Astrocyte of the hippocampus (primary cell): ENCODE measurements around the gene ARL15.
A peak's percentile ranks its signal among the peaks of the same experiment; 100 is the strongest.

Experiments
- DNase-seq: peaks from one replicate; pipeline ENCODE4 v3.0.0; 2011; ENCODE audit warnings: low read depth, low spot score

Gene ARL15

GRCh38 chr5:54040804-54041203 is 269.6 kb downstream of the ARL15 start:
- DNase-seq, result no peak

DNA sequence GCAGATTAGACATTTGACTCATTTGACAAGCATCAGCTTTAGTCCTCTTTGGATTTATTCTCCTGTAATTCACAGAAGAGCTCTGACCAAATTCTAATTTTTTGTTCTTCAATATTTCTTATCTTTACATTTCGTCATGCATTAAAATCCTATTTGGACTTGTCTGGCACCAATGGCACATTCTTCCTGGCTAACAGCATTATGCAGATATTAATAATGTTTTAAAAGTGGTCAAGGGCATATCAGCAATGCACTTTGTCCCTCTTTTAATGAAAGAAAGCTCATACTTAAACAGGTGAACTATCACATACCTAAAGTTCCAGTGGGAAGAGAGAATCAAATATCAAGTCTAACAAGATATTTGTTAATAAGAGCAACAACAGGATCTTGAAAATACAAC is 270.4 kb downstream of the ARL15 start:
- no peak for DNase-seq

GRCh38 chr5:54037205-54037604 is 273.2 kb downstream of the ARL15 start:
- no peak for DNase-seq

DNA sequence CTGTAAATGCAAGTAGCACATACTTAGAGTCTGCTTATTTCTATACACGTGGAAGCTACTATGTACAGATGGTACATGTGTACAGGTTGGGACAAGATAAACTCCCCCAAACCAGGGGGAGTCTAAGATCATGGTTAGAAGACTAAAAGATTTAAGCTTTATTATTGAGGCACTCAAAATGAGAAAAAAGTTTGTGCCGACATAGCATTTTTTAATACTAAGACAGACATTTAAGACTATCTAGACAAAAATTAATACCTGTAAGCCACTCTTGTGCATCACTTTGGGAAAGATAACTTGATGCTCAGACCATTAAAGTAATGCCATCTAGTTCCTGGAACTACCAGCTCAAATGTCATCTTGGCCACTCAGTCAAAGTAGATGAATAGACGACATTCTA is 279.4 kb downstream of the ARL15 start:
- DNase-seq, result no peak

DNA sequence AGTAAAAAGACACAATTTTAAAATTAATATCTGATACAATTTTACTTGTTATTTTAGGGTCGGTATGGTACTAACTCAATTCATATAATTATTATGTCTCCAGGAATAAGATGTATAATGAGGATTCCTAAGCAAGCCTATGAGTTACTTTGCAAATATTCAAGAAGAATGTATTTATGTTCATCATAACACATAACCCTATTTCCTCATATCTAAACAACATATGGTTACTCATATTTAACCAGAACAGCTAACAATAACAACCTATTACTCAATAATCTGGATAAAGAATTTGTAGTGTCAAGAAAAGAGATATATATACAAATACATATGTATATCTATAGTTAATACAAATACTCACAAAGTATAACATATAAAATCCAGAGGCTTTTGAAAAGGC is 285.9 kb downstream of the ARL15 start:
- no peak for DNase-seq

DNA sequence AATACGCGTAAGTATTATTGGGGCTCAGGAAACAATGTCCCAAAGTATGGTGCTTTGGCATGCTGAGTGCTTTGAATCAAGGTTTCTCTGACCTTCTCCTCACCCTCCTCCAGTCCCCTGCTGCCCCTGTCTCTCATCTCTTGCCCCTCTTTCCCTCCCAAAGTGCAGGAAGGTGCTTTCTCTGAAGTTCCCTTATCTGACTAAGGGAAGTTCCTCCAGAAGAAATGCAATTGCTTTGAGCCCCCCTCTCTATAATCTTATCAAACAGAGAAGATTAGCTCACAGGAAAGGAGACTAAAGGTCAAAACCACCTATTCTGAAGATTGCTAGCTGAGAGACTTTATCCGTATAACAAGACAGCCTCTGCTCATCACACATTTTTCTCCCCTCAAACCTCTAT is 288.1 kb downstream of the ARL15 start:
- DNase-seq, result no peak

- peak; percentile 6 for DNase-seq
Measured at GRCh38 chr5:54021431-54022164, 288.8 kb downstream of the ARL15 start.

- DNase-seq, result no peak
Measured at GRCh38 chr5:54018438-54018837, 291.9 kb downstream of the ARL15 start.

DNA sequence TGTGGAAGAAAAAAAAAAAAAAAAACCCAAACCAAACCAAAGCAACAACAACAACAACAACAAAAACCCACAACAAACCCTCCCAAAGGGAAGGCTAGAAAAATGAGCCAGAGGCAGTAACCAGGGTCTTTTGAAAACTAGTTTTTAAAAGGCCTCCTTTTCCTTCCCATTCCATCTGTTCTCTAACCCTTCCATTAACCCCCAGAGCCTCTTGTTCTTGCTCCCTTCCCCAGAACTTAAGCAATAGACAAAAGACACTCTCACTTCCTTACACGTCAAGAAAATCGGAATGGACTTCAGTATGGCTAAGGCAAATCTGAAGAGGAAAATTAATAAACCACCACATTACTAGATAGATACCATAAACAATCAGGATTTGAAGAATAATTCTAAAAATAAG is 292.8 kb downstream of the ARL15 start:
- DNase-seq, result no peak

- peak; percentile 71 for DNase-seq
Measured at GRCh38 chr5:54013556-54014194, 296.7 kb downstream of the ARL15 start.

GRCh38 chr5:54009828-54010227 is 300.5 kb downstream of the ARL15 start:
- DNase-seq, result no peak

GRCh38 chr5:54009357-54009756 is 301.0 kb downstream of the ARL15 start:
- no peak for DNase-seq

GRCh38 chr5:54007827-54008777 is 302.3 kb downstream of the ARL15 start:
- peak; percentile 35 for DNase-seq

DNA sequence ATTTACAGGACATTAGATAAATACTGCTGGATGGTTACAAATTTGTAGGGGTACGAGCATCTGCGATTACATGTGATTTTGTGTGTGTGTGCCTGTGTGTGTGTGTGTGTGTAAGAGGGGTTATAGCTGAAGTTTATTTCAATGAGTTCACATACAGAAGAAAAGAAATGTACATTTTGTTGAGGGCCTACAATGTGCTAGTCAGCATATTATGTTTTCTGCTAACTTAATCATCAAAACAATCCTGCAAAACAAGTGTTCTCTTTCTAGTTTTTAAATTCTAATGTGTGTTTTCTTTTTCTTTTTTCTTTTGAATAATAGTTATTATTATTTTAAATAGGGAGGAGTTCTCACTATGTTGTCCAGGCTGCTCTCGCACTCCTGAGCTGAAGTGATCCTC is 305.7 kb downstream of the ARL15 start:
- DNase-seq, result no peak

DNA sequence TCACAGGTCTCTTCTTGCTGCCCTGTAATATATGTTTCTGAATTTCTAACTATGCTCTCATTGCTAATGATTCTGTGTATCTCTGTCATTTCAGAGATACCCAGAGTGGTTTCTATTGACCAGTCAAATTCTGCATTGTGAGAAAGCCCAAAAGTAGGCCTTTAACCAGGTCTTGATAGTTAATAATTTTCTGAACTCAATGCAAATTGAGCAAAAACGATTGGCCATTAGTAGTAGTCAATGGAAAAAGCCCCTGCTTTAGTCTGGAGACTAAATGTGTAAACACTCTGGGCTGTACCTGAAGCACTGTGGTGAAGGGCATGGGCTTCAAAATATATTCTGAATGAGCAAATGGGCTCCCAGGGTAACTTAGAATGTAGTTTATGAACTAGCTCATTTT is 307.6 kb downstream of the ARL15 start:
- DNase-seq, result no peak

DNA sequence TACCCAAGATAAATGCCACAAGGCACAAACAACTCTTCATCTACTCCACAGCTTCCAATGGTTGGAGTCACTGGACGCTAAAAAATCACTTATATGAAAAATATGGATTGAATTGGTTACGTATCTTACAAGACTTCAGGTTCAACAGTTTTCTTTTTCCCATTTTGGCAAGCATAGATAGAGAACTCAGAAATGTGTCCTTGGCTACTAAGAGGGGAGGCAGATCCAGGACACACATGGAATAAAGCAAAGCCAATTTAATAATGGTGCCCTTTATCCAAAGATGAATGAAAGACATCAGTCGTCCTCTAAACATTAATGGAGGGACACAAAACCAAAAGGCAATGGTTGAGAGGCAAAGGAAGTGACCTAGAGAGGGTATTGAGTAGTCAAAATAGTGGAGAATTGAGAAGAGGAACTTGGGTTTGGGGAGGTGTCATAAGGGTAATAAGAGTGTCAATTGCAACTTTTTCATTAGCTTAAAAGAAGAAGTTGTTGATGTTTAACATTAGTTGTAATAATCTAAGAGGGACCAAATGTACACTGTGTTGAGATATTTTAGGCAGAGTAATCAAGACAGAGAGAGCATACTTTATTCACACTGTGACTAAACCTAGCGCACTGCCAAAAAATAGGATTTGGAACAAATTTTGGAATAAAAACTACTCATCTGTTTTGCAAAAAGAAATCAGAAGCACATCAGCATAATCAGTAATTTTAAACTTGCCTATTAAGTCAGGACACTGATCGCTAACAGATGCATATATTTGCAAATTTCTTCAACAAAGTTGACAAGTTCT is 308.2 kb downstream of the ARL15 start:
- DNase-seq, result no peak

DNA sequence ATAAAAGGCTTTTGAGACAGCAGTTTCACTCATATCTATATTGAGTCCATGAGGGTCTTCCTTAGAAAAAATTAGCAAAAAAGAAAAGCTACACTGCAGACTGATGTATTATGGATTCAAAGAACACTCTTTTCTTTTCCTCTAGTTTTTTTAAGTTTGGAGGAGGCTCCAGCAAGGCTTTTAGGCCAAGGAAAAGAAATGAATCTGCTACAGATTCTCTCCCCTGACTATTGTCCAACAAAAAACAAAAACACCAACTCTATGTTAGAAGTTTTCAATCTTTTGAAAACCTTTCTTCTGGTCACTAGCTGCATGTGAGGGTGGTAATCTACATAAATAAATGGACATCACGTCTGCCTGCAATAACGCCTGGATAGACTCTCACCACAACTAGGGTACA is 310.4 kb downstream of the ARL15 start:
- DNase-seq, result no peak

DNA sequence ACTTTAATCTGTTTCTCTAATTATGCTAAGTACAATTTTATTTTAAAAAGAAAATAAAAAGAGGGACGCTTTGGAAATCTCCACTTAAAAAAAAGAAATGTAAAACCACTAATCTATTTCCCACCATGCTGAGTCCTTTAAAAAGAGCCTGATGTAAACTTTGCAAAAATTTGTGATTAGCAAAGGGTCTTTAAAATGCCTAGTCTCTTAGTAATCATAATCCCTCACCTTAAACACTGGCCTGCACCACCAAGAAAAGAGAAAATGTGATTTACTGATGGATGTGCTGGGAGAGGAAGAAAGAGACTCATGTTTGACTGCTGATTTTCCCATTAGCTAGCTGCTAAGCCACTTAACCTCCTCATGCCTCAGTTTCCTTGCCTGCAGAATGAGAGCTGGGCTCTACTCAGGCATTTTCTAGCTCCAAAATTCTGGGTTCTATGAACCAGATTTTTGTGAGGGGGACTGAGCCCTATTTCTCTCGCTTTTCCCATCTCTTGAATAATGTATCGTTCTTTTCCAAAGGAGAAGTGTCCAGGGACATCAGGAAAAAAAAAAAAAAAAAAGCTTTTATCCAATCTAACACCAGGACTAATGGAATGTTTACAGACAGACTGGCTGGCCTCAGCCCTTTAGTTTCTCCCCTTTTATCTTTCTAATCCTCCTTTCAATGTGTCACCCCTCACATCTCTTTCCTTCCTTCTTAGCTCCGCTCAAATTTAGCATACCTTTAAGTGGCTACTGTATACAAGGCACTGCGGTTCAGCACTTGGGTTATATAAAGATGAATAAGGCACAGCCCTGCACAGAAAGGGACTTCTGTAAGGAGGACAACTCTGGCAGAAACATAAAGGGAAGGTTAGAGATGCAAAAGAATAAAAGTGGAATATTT is 312.4 kb downstream of the ARL15 start:
- peak; percentile 4 for DNase-seq

DNA sequence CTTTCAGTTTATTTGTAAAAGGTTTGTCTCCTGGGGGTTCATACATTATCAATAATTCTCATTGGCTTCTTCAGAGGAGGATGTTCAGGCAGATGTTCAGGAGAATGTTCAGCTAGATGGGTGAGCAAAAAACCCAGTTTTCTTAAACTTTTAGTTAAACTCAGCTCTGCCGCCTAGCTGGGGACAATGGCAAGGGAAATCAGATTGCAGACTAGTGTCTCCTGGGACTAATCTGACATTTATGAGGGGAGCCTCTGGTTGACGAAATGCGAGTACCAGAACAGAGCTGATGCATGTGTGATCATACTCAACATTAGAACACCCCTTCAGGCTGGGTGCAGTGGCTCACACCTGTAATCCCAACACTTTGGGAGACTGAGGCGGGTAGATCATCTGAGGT is 314.4 kb downstream of the ARL15 start:
- no peak for DNase-seq

- peak; percentile 4 for DNase-seq
Measured at GRCh38 chr5:53994148-53994547, 316.2 kb downstream of the ARL15 start.

DNA sequence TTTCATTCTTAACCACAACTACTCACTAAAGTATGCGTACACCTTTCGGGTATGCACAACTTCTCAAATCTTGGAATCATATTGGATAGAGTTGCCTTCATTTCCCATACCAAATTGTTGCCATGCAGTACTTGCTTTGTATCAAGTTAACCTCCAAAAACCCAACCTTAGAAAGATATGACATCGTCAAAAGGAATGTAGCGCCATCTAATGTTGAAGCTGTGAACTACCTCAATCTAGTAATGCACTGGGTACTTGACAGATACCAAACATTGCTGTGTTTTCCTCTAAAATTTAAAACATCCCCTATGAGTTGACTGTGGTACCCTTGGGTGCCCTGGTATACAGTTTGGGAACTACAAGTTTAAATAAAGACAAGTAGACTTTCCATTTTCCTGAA is 318.4 kb downstream of the ARL15 start:
- no peak for DNase-seq
